CD4-positive, alpha-beta T cell treated with Interleukin-6 at 100 ng/mL for 8 hours (primary cell): ENCODE results near the gene STX10.

ENCODE experiments used
- DNase-seq: peaks from one replicate; pipeline ENCODE4 v3.0.0-alpha.2; 2020; ENCODE audit warnings: mixed read lengths, low spot score

STX10 gene

DNA sequence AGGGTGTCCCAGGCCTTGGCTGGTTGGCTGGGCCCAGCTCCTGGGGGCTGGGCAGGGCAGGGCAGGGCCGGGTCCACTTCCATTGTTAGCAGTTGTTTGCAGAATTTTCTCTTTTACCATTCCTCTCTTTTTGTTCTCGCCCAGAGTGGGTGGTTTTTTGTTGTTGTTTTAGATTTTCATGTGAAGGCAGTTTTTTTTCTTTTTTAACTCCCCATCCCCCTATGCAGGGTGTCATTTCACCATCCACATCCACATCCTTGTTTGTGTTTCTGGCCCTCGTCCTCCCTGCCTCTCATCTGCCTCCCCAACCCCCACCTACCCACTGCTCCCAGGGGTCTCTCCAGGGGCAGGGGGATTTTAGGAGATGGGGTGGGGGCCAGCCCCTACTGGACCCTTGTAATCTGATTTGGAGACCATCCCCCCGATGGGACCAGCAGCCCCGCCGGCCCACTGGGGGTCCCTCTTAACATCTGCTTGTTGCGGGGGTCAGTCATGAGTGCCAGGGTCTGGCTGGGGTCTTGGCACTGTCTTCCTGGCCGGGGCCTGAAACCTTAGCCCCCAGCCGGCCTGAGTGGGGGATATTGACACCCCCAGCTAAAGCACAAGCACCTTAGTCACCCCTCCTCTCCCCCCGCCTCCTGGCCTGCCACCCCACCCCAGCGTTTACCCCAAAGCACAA, 10.4 kb downstream of the STX10 start:
- DNase-seq, result no peak

DNA sequence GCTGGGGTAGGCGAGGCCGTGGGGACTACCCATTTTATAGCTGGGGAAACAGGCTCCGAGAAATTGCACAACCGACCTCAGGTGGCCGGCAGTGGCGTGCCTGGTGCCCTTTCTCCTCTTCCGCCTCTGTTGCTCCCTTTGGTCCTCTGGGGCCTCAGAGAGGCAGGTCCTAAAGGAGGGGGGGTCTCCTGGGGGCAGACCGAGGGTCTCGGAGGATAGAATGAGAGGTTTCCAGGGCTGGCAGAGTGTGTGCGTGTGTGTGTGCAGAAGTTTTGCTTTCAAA, 11.3 kb downstream of the STX10 start:
- DNase-seq, result no peak

DNA sequence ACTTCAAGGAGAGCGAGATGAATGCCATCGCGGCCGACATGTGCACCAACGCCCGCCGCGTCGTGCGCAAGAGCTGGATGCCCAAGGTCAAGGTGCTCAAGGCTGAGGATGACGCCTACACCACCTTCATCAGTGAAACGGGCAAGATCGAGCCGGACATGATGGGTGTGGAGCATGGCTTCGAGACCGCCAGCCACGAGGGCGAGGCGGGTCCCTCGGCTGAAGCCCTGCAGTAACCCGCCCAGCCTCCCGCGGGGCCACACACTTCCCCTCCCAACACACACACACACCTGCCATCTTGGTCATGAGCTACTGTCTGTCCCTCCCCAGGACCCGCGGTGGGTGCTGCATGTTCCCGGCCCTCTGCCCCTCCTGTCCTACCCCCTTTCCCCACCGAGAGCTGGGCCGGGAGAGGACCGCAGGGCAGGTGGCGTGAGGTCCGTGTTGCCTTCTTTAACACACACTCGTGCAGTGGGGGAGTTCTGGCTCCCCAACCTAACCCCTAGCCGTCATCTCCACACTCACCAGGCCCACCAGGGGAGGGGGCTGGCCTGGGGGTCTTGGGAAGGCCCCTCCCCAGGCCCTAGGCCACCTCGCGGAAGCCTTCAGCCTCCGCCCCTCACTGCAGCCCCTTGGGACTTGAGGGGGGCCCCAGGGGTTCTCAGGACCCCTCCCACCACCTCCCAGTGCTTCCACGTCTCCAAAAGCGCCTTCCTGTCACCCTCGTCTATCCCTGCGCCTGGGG, 11.8 kb downstream of the STX10 start:
- DNase-seq, result no peak

DNA sequence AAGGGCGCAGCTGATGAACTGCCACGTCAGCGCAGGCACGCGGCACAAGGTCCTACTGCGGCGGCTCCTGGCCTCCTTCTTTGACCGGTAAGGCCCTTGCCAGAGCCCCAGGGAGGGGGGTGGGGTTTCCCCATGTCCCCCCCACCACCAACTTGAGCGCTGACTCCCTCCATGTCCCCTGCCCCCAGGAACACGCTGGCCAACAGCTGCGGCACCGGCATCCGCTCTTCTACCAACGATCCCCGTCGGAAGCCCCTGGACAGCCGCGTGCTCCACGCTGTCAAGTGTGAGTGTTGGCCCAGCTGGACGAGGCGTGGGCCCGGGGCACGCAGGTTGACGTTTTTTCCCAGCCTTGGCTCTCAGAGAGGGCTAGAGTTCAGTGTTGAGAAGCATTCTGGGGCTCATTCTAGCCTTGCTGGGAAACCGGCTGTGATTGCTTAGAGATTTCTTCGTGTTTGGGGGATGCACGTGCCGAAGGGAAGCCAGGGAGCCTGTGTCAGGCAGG, 12.8 kb downstream of the STX10 start:
- no peak for DNase-seq

DNA sequence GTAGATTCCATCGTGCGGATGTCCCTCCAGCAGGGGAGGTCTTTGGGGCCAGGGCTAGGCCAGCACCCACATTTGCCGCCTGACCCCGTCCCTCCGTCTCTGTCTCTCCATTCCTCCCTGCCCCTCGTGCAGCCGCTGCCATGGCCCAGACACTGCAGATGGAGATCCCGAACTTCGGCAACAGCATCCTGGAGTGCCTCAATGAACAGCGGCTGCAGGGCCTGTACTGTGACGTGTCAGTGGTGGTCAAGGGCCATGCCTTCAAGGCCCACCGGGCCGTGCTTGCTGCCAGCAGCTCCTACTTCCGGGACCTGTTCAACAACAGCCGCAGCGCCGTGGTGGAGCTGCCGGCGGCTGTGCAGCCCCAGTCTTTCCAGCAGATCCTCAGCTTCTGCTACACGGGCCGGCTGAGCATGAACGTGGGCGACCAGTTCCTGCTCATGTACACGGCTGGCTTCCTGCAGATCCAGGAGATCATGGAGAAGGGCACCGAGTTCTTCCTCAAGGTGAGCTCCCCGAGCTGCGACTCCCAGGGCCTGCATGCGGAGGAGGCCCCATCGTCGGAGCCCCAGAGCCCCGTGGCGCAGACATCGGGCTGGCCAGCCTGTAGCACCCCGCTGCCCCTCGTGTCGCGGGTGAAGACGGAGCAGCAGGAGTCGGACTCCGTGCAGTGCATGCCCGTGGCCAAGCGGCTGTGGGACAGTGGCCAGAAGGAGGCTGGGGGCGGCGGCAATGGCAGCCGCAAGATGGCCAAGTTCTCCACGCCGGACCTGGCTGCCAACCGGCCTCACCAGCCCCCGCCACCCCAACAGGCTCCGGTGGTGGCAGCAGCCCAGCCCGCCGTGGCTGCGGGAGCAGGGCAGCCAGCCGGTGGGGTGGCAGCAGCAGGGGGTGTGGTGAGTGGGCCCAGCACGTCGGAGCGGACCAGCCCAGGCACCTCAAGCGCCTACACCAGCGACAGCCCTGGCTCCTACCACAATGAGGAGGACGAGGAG, 14.8 kb downstream of the STX10 start:
- no peak for DNase-seq

DNA sequence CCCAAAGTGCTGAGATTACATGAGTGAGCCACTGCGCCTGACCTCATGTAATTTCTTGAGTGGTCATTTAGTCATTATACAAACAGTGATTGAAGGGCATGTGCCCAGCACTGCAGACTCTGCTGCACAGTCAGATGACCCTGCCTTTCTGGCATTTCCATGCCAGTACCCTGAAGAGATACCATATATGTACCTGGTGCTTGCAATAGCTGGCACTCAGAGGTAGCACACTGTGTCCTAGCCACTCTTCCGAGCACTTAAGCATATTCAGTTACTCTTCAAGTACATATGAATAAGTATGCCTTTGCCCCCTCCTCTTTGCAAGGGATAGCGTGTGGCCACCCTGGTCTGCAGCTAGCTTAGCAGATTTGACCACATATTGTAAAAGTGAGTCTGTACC, 15.5 kb downstream of the STX10 start:
- DNase-seq, result no peak

DNA sequence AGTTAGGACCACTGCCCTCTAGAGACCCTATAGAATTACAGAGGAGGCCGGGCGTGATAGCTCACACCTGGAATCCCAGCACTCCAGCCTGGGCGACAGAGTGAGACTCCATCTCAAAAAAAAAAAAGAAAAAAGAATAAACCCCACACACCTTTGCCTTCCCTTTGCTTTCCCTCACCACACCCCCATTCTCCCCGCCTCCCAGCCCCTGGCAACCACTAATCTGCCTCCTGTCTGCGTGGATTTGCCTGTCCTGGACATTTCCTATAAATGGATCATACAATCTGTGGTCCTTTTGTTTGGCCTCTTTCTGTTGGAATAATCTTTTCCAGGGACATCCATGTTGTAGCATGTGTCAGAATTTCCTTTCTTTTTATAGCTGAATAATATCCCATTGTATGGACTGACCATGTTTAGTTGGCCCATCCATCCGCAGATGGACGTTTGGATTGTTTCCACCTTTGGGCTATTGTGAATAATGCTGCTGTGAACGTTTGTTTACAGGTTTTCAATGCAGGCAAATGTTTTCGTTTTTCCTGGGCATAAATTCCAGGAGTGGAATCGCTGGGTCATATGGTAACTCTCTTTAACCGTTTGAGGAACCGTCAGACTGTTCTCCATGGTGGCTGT, 16.8 kb downstream of the STX10 start:
- DNase-seq, result no peak

DNA sequence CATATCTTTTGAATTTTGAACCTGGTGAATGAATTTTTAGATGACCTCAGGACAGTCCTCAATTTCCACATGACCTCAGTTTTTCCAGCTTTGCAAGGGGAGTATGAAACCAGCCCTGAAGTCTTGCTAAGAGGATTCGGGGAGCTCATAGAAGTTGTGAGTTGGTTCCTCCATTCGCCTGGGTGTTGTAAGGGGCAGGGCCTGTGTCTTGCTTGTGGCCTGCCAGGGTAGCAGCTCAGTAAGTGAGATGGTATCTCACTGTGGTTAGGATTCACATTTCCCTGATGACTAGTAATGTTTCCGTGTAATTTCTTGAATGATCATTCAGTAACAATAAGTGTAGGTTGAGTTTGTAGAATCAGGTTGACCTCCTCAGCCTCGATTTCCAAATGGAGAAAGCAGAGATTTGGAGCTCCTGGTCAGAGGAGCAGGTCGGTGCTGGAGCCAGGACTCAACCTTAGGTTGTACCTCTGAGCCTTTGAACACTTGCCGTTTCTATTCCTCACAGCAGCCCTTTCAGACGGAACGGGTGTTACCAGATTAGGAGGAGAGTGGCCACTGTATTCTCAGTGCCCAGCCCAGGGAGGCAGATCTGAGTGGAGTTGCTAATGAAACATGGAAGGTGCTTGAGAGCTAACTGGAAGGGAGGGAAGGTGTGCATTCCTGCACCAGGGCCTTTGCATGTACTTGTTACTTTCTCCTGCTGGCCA, 17.5 kb downstream of the STX10 start:
- peak; percentile 51 for DNase-seq

DNA sequence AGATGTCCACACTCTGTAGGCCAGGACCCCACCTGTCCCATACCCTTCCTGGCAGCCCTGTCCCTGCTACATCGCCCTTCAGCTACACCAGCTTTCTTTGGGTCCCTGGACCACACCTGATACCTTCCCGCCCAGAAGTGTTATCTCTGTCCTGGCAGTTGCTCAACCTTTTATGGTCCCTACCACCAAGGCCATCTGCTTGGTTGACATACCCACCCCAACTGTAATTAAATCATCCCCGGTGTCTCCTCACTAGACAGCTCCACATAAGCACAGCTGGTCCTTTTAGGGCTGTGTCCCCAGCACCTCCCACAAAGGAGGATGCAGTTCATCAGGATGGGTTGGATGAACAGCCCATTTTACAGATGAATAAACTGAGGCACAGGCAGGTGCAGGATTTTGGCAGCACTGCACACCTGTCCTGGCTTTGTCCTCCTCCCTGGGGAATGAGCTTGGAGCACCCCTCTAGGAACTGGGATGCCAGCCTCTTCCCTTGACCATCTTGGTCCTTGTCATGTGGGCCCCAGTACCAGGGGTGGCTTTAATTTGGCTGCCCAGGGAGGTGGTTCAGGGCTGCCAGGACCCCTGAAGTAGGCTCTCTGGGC, 19.2 kb downstream of the STX10 start:
- no peak for DNase-seq

DNA sequence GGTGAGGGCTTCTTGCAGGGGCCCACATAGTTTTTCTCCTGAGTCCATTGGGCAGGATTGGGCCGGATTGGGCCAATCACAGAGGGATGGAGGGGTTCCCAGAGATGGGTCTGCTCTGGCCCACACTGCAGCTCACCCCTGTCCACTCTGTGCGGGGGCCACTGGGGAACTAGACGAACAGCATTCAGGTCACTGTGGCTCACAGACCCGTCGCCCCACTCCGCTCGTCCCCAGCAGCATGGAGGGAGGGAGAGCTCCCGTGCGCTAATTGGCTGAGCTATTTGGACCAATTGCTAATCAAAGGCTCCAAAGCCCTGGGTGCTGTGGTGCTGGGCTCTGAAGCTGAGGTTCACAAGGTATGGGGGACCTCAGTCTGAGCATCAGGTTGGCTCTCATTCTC, 20.8 kb downstream of the STX10 start:
- DNase-seq, result no peak

DNA sequence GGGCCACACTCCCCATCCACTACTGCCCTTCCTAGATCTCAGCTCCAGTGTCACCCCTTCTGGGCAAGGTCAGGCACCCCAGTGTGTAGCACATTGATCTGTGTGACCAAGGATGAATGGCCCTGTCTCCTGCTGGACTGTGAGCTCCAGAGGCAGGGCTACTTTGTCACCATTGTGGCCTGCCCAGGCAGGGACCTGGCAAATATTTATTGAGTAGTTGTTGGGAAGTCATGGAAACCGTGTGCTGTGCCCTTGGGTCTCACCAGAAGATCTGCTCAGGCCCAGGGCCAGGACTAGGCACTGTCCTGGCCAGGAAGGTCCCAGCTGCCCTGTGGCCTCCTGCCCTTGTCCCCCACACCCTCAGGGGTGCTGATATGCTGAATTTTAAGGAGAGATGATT, 21.6 kb downstream of the STX10 start:
- no peak for DNase-seq

DNA sequence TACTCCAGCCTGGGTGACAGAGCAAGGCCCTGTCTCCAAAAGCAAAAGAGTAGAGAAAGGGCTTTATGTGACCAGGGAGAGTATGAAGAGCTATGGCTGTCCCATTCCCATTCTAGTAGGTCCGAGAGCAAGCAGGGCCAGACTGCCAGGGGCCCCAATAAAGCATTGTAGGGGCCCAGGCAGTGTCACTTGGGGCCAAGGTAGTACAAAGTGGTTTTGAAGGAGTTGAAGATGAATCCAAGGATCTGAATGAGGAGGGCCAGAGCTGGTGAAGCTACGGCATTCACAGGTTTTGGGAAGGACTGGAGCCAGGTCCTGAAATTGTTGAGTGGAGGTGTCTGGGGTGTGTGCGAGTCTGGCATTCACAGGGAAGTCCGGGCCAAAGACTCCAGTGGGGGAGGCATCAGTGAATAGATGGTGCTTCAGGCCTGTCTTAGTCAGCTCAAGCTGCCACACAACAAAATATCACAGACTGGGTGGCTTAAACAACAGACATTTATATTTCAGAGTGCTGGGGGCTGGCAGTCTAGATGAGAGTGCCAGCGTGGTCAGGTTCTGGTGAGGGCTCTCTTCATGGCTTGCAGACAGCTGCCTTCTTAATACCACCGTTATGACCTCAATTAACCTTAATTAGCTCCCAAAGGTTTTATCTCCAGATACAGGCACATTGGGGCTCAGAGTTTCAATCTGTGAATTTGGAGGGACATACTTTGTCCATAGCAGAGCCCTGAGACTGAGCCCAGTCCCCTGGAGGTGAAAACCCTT, 22.2 kb downstream of the STX10 start:
- DNase-seq, result no peak

DNA sequence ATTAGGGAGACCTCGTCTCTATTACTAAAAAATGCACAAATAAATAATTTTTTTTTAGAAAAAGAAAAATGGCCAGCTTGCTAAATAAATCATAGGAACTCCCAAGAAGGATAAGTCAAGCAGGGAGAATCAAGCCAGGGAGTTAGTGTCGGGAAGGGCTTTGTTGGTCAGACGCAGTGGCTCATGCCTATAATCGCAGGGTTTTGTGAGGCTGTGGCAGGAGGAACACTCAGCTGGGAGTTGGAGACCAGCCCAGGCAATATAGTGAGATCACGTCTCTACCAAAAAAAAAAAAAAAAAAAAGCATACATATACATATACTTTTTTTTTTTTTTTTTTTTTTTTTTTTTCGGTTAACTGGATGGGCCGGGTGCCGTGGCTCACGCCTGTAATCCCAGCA, 23.1 kb downstream of the STX10 start:
- no peak for DNase-seq

DNA sequence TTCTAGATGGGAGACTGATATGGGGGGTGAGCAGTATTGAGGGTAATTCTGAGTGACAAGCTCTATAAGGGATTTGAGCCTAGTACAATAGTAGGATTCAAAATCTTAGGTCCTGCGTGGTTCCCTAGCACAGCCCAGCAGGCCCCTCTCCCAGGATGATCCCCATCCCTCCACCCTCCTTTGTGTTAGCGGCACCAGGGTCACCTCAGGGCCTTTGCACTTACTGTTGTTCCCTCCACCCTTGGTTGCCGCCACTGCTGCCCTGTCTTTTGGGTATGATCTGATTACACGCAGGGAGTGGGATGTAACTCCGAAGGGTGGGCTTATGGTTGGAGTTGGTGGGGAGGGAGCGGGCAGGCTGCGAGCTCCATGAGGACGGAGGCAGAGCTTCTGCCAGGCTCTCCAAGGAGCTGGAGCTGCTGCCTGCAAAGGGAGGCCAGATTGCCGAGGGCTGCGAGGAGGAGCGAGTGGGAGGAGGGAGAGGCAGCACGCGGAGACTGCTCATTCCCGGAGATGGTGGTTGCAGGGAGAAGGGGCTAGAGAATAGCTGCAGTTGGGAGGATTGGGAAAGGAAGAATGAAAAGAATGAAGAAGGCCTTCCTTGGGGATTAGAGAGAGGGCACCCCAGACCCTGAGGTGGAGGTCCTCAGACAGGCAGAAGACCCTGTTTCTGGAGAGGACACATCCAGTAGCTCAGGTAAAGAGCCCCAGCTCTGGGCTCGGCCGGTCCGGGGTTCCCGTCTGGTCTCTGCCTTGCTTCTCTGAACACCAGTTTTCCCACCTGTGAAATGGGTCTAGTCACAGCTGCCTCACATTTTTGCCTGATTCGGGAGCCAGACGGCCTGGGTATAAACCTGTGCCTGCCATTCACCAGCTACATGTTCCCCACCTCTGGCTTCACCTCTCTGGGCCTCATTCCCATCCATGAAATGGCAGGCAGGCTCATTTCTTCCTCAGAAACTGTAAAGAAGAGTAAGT, 26.9 kb downstream of the STX10 start:
- no peak for DNase-seq

DNA sequence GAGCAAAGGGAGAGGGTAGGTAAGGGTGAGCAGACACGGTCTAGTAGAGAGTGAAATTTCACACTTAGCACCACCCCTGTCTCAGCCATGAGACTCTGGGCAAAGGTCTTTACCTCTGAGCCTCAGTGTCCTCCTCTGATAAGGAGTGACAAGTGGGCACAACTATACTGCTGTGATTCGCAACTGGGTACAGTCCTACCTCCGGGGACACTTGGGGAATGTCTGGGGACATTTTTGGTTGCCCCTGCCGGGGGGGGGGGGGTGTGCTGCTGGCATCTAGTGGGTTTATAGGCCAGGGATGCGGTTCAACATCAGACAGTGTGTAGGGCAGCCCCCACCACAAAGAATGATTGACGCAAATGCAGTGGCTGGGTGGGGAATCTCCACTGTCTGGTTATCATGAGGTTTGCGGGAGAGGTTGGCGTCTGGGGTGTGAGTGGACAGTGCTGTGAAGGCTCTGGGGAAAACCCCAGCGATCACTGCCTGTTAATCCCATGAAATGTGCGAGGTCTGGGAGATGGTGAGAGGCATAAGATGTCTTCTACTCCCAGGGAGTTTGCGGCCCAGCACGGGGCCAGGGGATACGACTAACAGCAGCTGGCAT, 27.8 kb downstream of the STX10 start:
- DNase-seq, result no peak

DNA sequence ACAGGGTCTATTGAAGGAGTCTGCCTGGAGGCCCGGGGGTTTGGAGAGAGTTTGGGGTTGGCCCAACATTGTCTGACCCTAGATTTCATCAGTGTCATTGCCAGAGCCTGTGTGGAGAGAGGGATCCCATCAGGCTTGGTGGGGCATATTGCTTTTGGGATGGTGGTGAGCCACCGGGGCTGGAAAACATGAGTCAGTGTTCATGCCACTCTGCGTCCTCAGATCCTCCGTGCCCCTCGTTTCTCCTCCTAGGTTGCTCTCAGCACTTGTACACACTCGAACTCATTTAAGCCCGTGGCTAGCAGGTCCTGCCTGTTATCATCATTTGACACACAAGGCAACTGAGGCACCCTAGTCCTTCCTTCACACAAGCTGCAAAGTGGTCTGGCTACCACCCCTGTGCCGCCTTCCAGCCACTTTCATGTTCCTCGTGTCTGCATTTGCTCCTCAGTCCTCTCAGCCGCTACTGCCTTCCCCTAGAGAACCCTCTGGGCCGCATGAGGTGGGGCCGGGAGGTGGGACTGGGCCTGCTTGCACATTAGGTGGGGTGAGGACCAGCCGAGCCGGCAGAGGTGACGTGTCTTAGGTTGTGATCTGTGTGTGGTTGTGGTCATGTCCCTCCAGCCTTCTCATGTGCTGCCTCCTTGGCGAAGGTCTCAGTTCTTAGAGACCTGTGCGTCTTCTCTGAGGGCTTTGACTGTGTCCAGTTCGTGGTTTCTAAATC, 28.5 kb downstream of the STX10 start:
- no peak for DNase-seq

DNA sequence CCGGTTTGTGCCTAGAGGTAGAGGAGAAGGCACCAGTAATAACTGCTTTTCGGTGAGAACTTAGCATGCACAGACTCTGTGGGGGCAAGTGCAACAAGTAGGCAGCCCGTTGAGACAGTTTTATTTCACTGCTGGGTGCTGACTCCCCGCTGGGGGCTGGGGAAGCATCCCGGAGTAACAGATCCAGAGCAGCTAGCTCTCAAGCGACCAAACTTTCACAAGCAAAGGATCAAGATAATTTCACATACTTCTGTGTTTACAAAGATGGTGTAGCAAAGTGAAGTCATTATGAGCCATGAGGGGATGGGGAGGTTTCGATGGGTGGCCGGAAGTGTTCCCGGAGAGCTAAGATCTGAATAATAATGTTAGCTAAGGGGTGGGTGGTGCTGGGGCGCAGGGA, 29.4 kb downstream of the STX10 start:
- DNase-seq, result no peak

DNA sequence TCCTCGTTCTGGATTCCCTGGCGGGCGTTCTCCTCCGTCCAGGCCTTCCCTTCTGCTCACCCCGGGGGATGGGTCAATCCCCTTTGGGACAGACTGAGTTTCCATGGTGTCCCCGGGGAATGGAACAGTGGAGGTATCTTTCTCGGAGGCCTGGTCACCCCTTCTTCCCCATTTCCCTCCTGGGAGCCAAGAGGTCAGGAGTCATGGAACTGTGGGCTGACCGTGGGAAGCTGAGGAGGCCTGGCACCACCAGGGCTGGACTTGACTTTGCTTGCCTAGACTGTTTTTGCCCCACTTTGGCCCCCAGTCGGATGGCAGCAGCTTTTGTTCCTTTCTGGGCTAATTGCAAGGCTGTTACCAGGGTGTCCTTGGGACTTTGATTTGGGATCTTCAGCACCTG, 30.1 kb downstream of the STX10 start:
- DNase-seq, result no peak
